Activated CD4-positive, alpha-beta T cell treated with anti-CD3 and anti-CD28 coated beads, Interleukin-2, amount 50 U/mL, for 48 hours (primary cell): ENCODE measurements around the gene COL28A1.

Experiments
- DNase-seq, 2 experiments: peaks; one replicate each; pipeline ENCODE4 v3.0.0-alpha.2; 2020

Gene COL28A1

GRCh38 chr7:7452119-7452518, 83.6 kb downstream of the COL28A1 start:
- no peak for DNase-seq

- DNase-seq = no peak
These were observed 86.6 kb downstream of the COL28A1 start for GRCh38 chr7:7449055-7449454.

GRCh38 chr7:7446616-7447015, 89.1 kb downstream of the COL28A1 start:
- DNase-seq = no peak

GRCh38 chr7:7443806-7444350, 91.8 kb downstream of the COL28A1 start:
- DNase-seq = no peak

- DNase-seq = no peak
These were observed 96.1 kb downstream of the COL28A1 start for GRCh38 chr7:7439564-7439963.

- no peak for DNase-seq
These were observed 96.8 kb downstream of the COL28A1 start for GRCh38 chr7:7438851-7439250.

GRCh38 chr7:7435978-7436377, 99.7 kb downstream of the COL28A1 start:
- no peak for DNase-seq

- DNase-seq = no peak
These were observed 101.3 kb downstream of the COL28A1 start for GRCh38 chr7:7434329-7434728.

GRCh38 chr7:7433811-7434210, 101.9 kb downstream of the COL28A1 start:
- no peak for DNase-seq

GRCh38 chr7:7432979-7433378, 102.7 kb downstream of the COL28A1 start:
- DNase-seq = no peak

GRCh38 chr7:7428806-7429205, 106.9 kb downstream of the COL28A1 start:
- DNase-seq = no peak

- no peak for DNase-seq
These were observed 108.3 kb downstream of the COL28A1 start for GRCh38 chr7:7427363-7427762.

GRCh38 chr7:7426676-7427075, 109.0 kb downstream of the COL28A1 start:
- no peak for DNase-seq

- DNase-seq = no peak
These were observed 110.4 kb downstream of the COL28A1 start for GRCh38 chr7:7425321-7425720.

- DNase-seq = peak; percentile 33 to 53
These were observed 111.4 kb downstream of the COL28A1 start for GRCh38 chr7:7424151-7424873.

- no peak for DNase-seq
These were observed 113.0 kb downstream of the COL28A1 start for GRCh38 chr7:7422641-7423040.

GRCh38 chr7:7421826-7422225, 113.8 kb downstream of the COL28A1 start:
- no peak for DNase-seq

- no peak for DNase-seq
These were observed 116.7 kb downstream of the COL28A1 start for GRCh38 chr7:7418997-7419396.

GRCh38 chr7:7417851-7418250, 117.8 kb downstream of the COL28A1 start:
- no peak for DNase-seq

GRCh38 chr7:7417414-7417813, 118.3 kb downstream of the COL28A1 start:
- no peak for DNase-seq

- peak in 1 of 2 experiments; percentile 10 for DNase-seq
These were observed 119.4 kb downstream of the COL28A1 start for GRCh38 chr7:7416031-7416858.

GRCh38 chr7:7414791-7415603, 120.7 kb downstream of the COL28A1 start:
- no peak for DNase-seq
